Esophagus squamous epithelium (tissue), 4 donors: ENCODE data around the gene DCAF8.

Source experiments
- CTCF ChIP-seq, 6 experiments: fragments of 450-650 bp in 4 of 6; fragments of 200-600 bp in 2 of 6; sonication (generic) in 2 of 6; IDR thresholded peaks; one replicate each; pipeline ENCODE4 v1.5.1; 2016 to 2019; ENCODE audit warnings: antibody characterized with exemption in 6 of 6, mild to moderate bottlenecking in 4 of 6, moderate library complexity in 4 of 6
- POLR2A ChIP-seq, 4 donors: fragments of 450-650 bp; IDR thresholded peaks; one replicate each; pipeline ENCODE4 v1.6.1; 2017; ENCODE audit warnings: antibody characterized with exemption in 4 of 4, mild to moderate bottlenecking in 4 of 4, moderate library complexity in 3 of 4

DNA sequence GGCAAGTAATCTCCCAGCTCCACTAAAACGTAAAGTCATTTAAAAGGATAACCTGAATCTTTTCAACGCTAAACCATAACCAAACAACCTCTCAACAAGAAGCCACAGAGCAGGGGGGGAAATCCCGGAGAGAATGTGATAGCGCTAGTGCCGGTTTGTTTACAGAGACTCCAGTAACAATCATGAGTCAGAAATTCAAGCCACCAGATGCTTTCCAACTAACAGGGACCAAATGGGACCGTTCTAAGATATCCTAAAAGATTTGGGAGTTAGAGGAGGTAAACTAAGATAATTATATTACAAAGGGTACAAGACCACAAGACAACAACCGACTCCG is 825 bp downstream of the DCAF8 start:
- TF ChIP-seq CTCF (IDR thresholded peaks at IDR 0.05): no peak
- no peak for TF ChIP-seq POLR2A (IDR thresholded peaks at IDR 0.05)
